ENCODE data around the gene NAALADL2. TPM values are rescaled to one million over a fixed set of nuclear protein-coding genes. Genes with fewer than 3 reads are reported as not detected.

Gene NAALADL2
- polyA plus RNA-seq, 3 donors, result not detected

- H3K27me3 Mint-ChIP-seq (ENCODE audit: low read depth in 3 of 3), result peaks cover 0 to 2% (median 0%) of the 10 kb centered on the region in 3 donors
- H3K27me3 ChIP-seq (ENCODE audit: control insufficient read depth in 2 of 2, insufficient read depth in 2 of 2, low read length in 2 of 2), result no peaks in the 10 kb centered on the region
- no peak overlapping the region for H3K4me3 Mint-ChIP-seq
- H3K4me3 ChIP-seq (replicated peaks in 1 of 3; ENCODE audit: low read depth in 2 of 3, low read length in 3 of 3), result no peak overlapping the region
- no peaks in the 10 kb centered on the region for H4K20me1 ChIP-seq (ENCODE audit: insufficient read depth, low read length)
- no peak overlapping the region for H3K27ac Mint-ChIP-seq
- no peak overlapping the region for H3K4me2 ChIP-seq (replicated peaks; ENCODE audit: extremely low read depth, low read length, poor library complexity, severe bottlenecking)
- WGBS (ENCODE audit: insufficient coverage), result no CpG with 5 or more reads among the region's 7 CpGs
- no peaks in the 10 kb centered on the region for H3K4me1 ChIP-seq (ENCODE audit: control insufficient read depth in 1 of 2, insufficient read depth in 2 of 2, low read length in 2 of 2)
- H3K79me2 ChIP-seq (ENCODE audit: insufficient read depth, low read length), result no peaks in the 10 kb centered on the region
- no peaks in the 10 kb centered on the region for H3K36me3 ChIP-seq (replicated peaks in 1 of 2; ENCODE audit: control insufficient read depth in 1 of 2, insufficient read depth in 2 of 2, low read length in 2 of 2)
- H3K36me3 Mint-ChIP-seq, result no peaks in the 10 kb centered on the region
- H3K27ac ChIP-seq (ENCODE audit: low read depth in 1 of 2, low read length in 2 of 2), result no peak overlapping the region
- peaks cover 1 to 9% (median 4%) of the 10 kb centered on the region in 7 donors for H3K9me3 Mint-ChIP-seq
- no peak overlapping the region for H3K9ac ChIP-seq (ENCODE audit: insufficient read depth, low read length, poor library complexity, severe bottlenecking)
- no peak overlapping the region for H2AFZ ChIP-seq (ENCODE audit: insufficient read depth, low read depth, low read length, poor library complexity, severe bottlenecking)
- H3K9me3 ChIP-seq (replicated peaks in 1 of 2; ENCODE audit: control insufficient read depth in 1 of 2, insufficient read depth in 1 of 2, low read length in 2 of 2), result peaks cover 0 to 4% of the 10 kb centered on the region in 2 donors
- no peaks in the 10 kb centered on the region for H3K4me1 Mint-ChIP-seq
- no peak for DNase-seq
- TF ChIP-seq, protein P1, sequence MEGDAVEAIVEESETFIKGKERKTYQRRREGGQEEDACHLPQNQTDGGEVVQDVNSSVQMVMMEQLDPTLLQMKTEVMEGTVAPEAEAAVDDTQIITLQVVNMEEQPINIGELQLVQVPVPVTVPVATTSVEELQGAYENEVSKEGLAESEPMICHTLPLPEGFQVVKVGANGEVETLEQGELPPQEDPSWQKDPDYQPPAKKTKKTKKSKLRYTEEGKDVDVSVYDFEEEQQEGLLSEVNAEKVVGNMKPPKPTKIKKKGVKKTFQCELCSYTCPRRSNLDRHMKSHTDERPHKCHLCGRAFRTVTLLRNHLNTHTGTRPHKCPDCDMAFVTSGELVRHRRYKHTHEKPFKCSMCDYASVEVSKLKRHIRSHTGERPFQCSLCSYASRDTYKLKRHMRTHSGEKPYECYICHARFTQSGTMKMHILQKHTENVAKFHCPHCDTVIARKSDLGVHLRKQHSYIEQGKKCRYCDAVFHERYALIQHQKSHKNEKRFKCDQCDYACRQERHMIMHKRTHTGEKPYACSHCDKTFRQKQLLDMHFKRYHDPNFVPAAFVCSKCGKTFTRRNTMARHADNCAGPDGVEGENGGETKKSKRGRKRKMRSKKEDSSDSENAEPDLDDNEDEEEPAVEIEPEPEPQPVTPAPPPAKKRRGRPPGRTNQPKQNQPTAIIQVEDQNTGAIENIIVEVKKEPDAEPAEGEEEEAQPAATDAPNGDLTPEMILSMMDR (IDR thresholded peaks at IDR 0.05), result no peak
- intact Hi-C loops (cut with micrococcal nuclease), result no loop called here
These were observed 4.1 kb upstream of the NAALADL2 start for GRCh38 chr3:174854987-174855386.

DNA sequence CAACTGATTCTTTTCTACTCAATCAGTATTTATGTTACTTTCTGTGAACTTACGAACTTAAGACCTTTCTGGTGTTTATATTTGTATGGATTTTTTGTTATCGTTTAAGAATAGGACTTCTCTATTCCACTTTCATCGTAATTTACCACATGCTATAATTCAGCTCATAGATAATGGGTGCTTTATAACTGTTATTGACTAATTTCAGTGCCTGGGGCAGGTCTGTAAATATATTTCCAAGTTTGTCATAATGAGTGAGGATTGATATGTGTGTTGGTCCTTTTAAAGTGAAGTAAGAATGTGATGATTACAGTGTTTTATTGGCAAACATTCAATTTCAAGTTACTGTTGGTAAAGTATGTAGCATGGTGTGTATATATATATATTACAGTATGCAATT, 1.8 kb upstream of the NAALADL2 start:
- no peak overlapping the region for H2AFZ ChIP-seq (ENCODE audit: insufficient read depth, low read depth, low read length, poor library complexity, severe bottlenecking)
- DNase-seq, result no peak
- Mint-ChIP-seq H3K36me3 (no peaks in the 10 kb centered on the region), H3K4me3 (no peak overlapping the region), H3K9me3 (peaks cover 1 to 5% (median 2%) of the 10 kb centered on the region in 7 donors), H3K4me1 (no peaks in the 10 kb centered on the region), H3K27ac (no peak overlapping the region), H3K27me3 (ENCODE audit: low read depth in 3 of 3) (peaks cover 0 to 2% (median 0%) of the 10 kb centered on the region in 3 donors)
- TF ChIP-seq, protein P1 (IDR thresholded peaks at IDR 0.05), result no peak
- no peaks in the 10 kb centered on the region for H3K36me3 ChIP-seq (replicated peaks in 1 of 2; ENCODE audit: control insufficient read depth in 1 of 2, insufficient read depth in 2 of 2, low read length in 2 of 2)
- peaks cover 0 to 4% of the 10 kb centered on the region in 2 donors for H3K9me3 ChIP-seq (replicated peaks in 1 of 2; ENCODE audit: control insufficient read depth in 1 of 2, insufficient read depth in 1 of 2, low read length in 2 of 2)
- no peaks in the 10 kb centered on the region for H3K79me2 ChIP-seq (ENCODE audit: insufficient read depth, low read length)
- intact Hi-C loops (cut with micrococcal nuclease), result no loop called here
- H3K9ac ChIP-seq (ENCODE audit: insufficient read depth, low read length, poor library complexity, severe bottlenecking), result no peak overlapping the region
- no peaks in the 10 kb centered on the region for H3K4me1 ChIP-seq (ENCODE audit: control insufficient read depth in 1 of 2, insufficient read depth in 2 of 2, low read length in 2 of 2)
- WGBS (ENCODE audit: insufficient coverage), result no CpG with 5 or more reads among the region's 3 CpGs
- no peak overlapping the region for H3K27ac ChIP-seq (ENCODE audit: low read depth in 1 of 2, low read length in 2 of 2)
- H3K4me2 ChIP-seq (replicated peaks; ENCODE audit: extremely low read depth, low read length, poor library complexity, severe bottlenecking), result no peak overlapping the region
- no peak overlapping the region for H3K4me3 ChIP-seq (replicated peaks in 1 of 3; ENCODE audit: low read depth in 2 of 3, low read length in 3 of 3)
- no peaks in the 10 kb centered on the region for H4K20me1 ChIP-seq (ENCODE audit: insufficient read depth, low read length)
- no peaks in the 10 kb centered on the region for H3K27me3 ChIP-seq (ENCODE audit: control insufficient read depth in 2 of 2, insufficient read depth in 2 of 2, low read length in 2 of 2)

Measured in CD14-positive monocyte (primary cell).